ENCODE results near the gene SLC12A9. TPM values are rescaled to one million over a fixed set of nuclear protein-coding genes. Genes with fewer than 3 reads are reported as not detected.
"Not testable (repeated sequence)": the region's sequence is repeated elsewhere in the genome, so short reads cannot be mapped to it uniquely, and the experiment has no call there.

Gene SLC12A9
- total RNA-seq, 1 experiment from 2014 or later, result 19.9 TPM

GRCh38 chr7:100894860-100895700 lies 42.6 kb downstream of the SLC12A9 start:
- DNase-seq (ENCODE audit: low read depth), result no peak

GRCh38 chr7:100895701-100895955 lies 43.1 kb downstream of the SLC12A9 start, which contains the start of gene ACHE:
Gene ACHE, minus strand, starts transcription at chr7:100895888. Its CDS starts 1,656 bp downstream, at chr7:100894232.
- no peak for DNase-seq (ENCODE audit: low read depth)

- DNase-seq (ENCODE audit: low read depth), result no peak
Observed at GRCh38 chr7:100895956-100896731, 43.6 kb downstream of the SLC12A9 start.

GRCh38 chr7:100896732-100897608 lies 44.5 kb downstream of the SLC12A9 start:
- no peak for DNase-seq (ENCODE audit: low read depth)

GRCh38 chr7:100897772-100898454 lies 45.4 kb downstream of the SLC12A9 start:
- no peak for DNase-seq (ENCODE audit: low read depth)

GRCh38 chr7:100899432-100899831 lies 46.9 kb downstream of the SLC12A9 start:
- no peak for DNase-seq (ENCODE audit: low read depth)

GRCh38 chr7:100900978-100901377 lies 48.5 kb downstream of the SLC12A9 start:
- DNase-seq (ENCODE audit: low read depth), result no peak

GRCh38 chr7:100901921-100902332 lies 49.4 kb downstream of the SLC12A9 start:
- no peak for DNase-seq (ENCODE audit: low read depth)

- no peak for DNase-seq (ENCODE audit: low read depth)
Observed at GRCh38 chr7:100902638-100903037, 50.1 kb downstream of the SLC12A9 start.

- DNase-seq (ENCODE audit: low read depth), result no peak
Observed at GRCh38 chr7:100908512-100908911, 56.0 kb downstream of the SLC12A9 start.

GRCh38 chr7:100910443-100910842 lies 57.9 kb downstream of the SLC12A9 start:
- DNase-seq (ENCODE audit: low read depth), result not testable (repeated sequence)

- DNase-seq (ENCODE audit: low read depth), result no peak
Observed at GRCh38 chr7:100911484-100911883, 59.0 kb downstream of the SLC12A9 start.

- DNase-seq (ENCODE audit: low read depth), result no peak
Observed at GRCh38 chr7:100914208-100914878, 61.8 kb downstream of the SLC12A9 start.

- DNase-seq (ENCODE audit: low read depth), result peak; percentile 59
Observed at GRCh38 chr7:100914879-100915447, 62.5 kb downstream of the SLC12A9 start.

Small RNA genes within 50 kb of the gene (small RNA-seq; reads per million reads assigned to genes)
- gene RN7SL549P (not detected), gene RN7SL750P (not detected)

Other genes with a start within 250 kb of the SLC12A9 start
- 3.6 and 13.0 TPM in 2 replicates for gene MOSPD3, start 240.2 kb upstream of the SLC12A9 start, total RNA-seq (2014; rRNA removed; shearing (Covaris generic))
- not detected in 2 replicates for gene TFR2, start 211.2 kb upstream of the SLC12A9 start, total RNA-seq (2014; rRNA removed; shearing (Covaris generic))
- not detected in 2 replicates for gene ACTL6B, start 196.3 kb upstream of the SLC12A9 start, total RNA-seq (2014; rRNA removed; shearing (Covaris generic))
- 92.6 and 162 TPM in 2 replicates for gene GNB2, start 179.0 kb upstream of the SLC12A9 start, total RNA-seq (2014; rRNA removed; shearing (Covaris generic))
- 11.9 and 13.8 TPM in 2 replicates for gene GIGYF1, start 158.5 kb upstream of the SLC12A9 start, total RNA-seq (2014; rRNA removed; shearing (Covaris generic))
- 167 and 168 TPM in 2 replicates for gene POP7, start 146.6 kb upstream of the SLC12A9 start, total RNA-seq (2014; rRNA removed; shearing (Covaris generic))
- gene EPO, start 132.2 kb upstream of the SLC12A9 start, total RNA-seq (2014; rRNA removed; shearing (Covaris generic)), result not detected in 2 replicates
- not detected in 2 replicates for gene ZAN, start 119.1 kb upstream of the SLC12A9 start, total RNA-seq (2014; rRNA removed; shearing (Covaris generic))
- 37.1 and 39.4 TPM in 2 replicates for gene EPHB4, start 25.2 kb upstream of the SLC12A9 start, total RNA-seq (2014; rRNA removed; shearing (Covaris generic))
- gene TRIP6, start 14.7 kb downstream of the SLC12A9 start, total RNA-seq (2014; rRNA removed; shearing (Covaris generic)), result 164 and 171 TPM in 2 replicates
- gene SRRT, start 22.4 kb downstream of the SLC12A9 start, total RNA-seq (2014; rRNA removed; shearing (Covaris generic)), result 119 and 127 TPM in 2 replicates
- 7.4 and 8.9 TPM in 2 replicates for gene UFSP1, start 37.0 kb downstream of the SLC12A9 start, total RNA-seq (2014; rRNA removed; shearing (Covaris generic))
- 0.27 TPM in 1 of 2 replicates, not detected in the other for gene ACHE, start 43.2 kb downstream of the SLC12A9 start, total RNA-seq (2014; rRNA removed; shearing (Covaris generic))
- gene MUC3A, start 96.8 kb downstream of the SLC12A9 start, total RNA-seq (2014; rRNA removed; shearing (Covaris generic)), result not detected in 2 replicates
- gene MUC12, start 116.9 kb downstream of the SLC12A9 start, total RNA-seq (2014; rRNA removed; shearing (Covaris generic)), result not detected in 2 replicates
- not detected in 2 replicates for gene MUC17, start 167.4 kb downstream of the SLC12A9 start, total RNA-seq (2014; rRNA removed; shearing (Covaris generic))
- 10.8 and 11.4 TPM in 2 replicates for gene TRIM56, start 232.8 kb downstream of the SLC12A9 start, total RNA-seq (2014; rRNA removed; shearing (Covaris generic))